Left ventricle myocardium inferior (tissue), 1 donor: ENCODE data around the gene PTPRN2. TPM values are rescaled to one million over a fixed set of nuclear protein-coding genes. Genes with fewer than 3 reads are reported as not detected.
A peak's percentile ranks its signal among the peaks of the same experiment; 100 is the strongest.

Experiments used
- DNase-seq: peaks from one replicate; pipeline ENCODE4 v3.0.0-alpha.2; 2020
- H3K27ac ChIP-seq: fragments of 200-600 bp; replicated peaks from 2 replicates; pipeline ENCODE4 v1.8.0; 2021
- H3K27me3 ChIP-seq: fragments of 200-600 bp; 2 replicates; pipeline ENCODE4 v1.8.0; 2021; ENCODE audit warnings: low read depth
- H3K36me3 ChIP-seq: fragments of 200-600 bp; 2 replicates; pipeline ENCODE4 v1.8.0; 2021
- H3K4me1 ChIP-seq: fragments of 200-600 bp; 2 replicates; pipeline ENCODE4 v1.8.0; 2021
- H3K4me3 ChIP-seq: fragments of 200-600 bp; 2 replicates; pipeline ENCODE4 v1.8.0; 2021; ENCODE audit warnings: mild to moderate bottlenecking, moderate library complexity
- H3K9me3 ChIP-seq: fragments of 200-600 bp; replicated peaks from 2 replicates; pipeline ENCODE4 v1.8.0; 2021
- CTCF ChIP-seq: fragments of 200-600 bp; IDR thresholded peaks from 2 replicates; pipeline ENCODE4 v1.8.0; 2021; ENCODE audit warnings: antibody characterized with exemption, mild to moderate bottlenecking, borderline replicate concordance
- intact Hi-C: fragments of 100-400 bp; cut with micrococcal nuclease; formaldehyde crosslinking; loops from one replicate; pipeline ENCODE4 v1.11.0; 2022
- total RNA-seq: library from RNA; stranded (reverse); fragmentation: NEBNext Ultra II Directional; extraction: Animal tissue kit (Norgen Biotek cat#: 25700); gene quantifications from one replicate; pipeline ENCODE4 v1.2.1, GENCODE V29; 2021
- donor health status: DM: no; HTN: yes; CAD: no; lungs with severe emphysema.

Gene PTPRN2
- total RNA-seq, 1 donor from 2014 or later: 1.3 TPM

- no peak overlapping the region for H3K4me3 ChIP-seq
- TF ChIP-seq CTCF: no peak
- no peaks in the 10 kb centered on the region for H3K9me3 ChIP-seq
- DNase-seq: no peak
- intact Hi-C loops: no loop called here
- H3K27ac ChIP-seq: no peak overlapping the region
- no peaks in the 10 kb centered on the region for H3K4me1 ChIP-seq
- H3K27me3 ChIP-seq: peaks cover 79% of the 10 kb centered on the region
- H3K36me3 ChIP-seq: no peaks in the 10 kb centered on the region
Measured at GRCh38 chr7:157739650-157740049, 848.0 kb downstream of the PTPRN2 start.

DNA sequence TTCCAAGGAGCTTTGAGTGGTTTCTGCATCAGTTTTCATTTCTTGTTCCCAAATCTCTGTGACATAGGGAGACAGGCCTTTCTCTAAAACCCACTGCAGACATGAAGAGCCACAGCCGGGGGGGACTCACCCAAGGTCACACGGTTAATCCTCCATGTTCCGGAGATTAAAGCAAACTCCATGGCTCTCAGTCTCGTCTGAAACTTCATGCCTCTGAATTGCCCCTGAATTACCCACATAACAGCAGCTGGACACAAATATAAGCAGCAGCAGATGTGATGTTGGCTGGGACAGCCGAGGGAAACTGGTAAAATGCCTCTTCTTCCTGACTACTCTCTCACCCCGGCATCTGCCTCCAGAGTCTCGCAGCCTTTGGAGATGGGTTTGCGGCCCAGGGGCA is 848.6 kb downstream of the PTPRN2 start:
- H3K36me3 ChIP-seq: no peaks in the 10 kb centered on the region
- TF ChIP-seq CTCF: no peak
- intact Hi-C loops: no loop called here
- H3K9me3 ChIP-seq: no peaks in the 10 kb centered on the region
- no peak overlapping the region for H3K27ac ChIP-seq
- DNase-seq: no peak
- peaks cover 85% of the 10 kb centered on the region for H3K27me3 ChIP-seq
- H3K4me1 ChIP-seq: no peaks in the 10 kb centered on the region
- H3K4me3 ChIP-seq: no peak overlapping the region

DNA sequence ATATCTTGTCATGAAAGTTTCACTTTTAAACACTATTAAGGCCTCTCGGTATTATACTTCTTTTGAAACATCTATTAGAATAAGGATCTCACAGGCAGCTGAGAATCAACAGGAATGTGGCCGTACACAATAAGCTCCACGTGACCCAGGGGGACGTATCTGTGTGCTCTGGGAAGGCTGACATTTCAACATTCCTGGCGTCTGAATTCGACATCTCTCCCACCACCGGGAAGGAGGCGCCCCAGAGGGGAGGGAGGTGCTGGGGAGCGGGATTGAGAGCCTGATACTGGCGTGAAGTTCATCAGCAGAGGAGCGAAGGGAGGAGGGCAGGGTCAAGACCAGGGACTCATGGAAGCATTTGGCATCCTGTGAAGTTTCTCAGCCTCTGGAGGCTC is 849.6 kb downstream of the PTPRN2 start:
- H3K9me3 ChIP-seq: no peaks in the 10 kb centered on the region
- DNase-seq: no peak
- no peaks in the 10 kb centered on the region for H3K36me3 ChIP-seq
- H3K27ac ChIP-seq: no peak overlapping the region
- no peak for TF ChIP-seq CTCF
- intact Hi-C loops: no loop called here
- H3K4me3 ChIP-seq: peak overlapping the region; percentile 33
- H3K27me3 ChIP-seq: peaks cover 82% of the 10 kb centered on the region
- H3K4me1 ChIP-seq: no peaks in the 10 kb centered on the region

DNA sequence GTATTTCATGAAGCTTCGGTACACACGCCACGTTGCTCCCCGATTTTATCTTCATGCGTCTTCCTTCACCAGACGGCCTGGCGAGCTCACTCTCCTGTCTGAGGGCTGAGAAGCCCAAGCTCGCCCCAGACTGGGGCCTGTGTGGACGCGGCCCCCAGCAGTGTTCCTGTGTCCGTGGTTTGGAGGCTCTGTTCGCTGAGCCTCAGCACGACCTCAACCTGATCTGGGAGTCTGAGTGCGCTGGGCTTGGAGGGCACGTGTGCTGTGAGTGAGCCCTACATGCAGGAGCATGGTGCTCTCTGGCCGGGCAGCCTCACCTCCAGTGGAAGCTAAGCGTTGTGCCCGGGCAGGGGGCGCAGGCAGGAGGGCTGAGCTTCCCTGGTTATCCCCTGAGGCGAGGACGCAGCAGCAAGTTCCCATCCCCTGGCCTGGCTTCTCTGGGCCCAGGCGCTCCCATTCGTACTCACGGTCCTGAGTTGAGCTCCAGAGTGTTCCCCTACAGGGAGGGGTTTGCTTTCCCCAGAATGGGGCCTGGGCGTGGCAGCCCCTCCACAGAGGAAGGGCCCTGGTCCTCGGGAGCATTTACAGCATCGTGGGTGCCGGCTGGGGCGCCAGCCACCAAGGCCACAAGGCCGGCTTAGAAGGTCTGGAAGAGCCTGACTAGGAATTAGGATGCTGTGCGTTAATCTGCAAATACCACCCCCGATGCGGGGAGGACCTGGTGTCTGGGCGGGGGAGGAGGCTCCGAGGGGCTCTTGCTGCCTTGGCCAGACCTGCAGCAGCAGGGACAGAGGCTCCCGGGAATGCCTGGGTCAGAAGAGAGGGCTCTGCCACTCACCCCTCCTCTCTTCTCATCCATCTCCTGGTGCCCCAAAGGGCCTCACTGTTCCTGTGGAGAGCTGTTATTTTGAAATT is 850.2 kb downstream of the PTPRN2 start:
- Histone ChIP-seq H3K27me3 (peaks cover 79% of the 10 kb centered on the region), H3K4me3 (peak overlapping the region; percentile 33), H3K4me1 (no peaks in the 10 kb centered on the region), H3K9me3 (no peaks in the 10 kb centered on the region), H3K36me3 (no peaks in the 10 kb centered on the region), H3K27ac (no peak overlapping the region)
- TF ChIP-seq CTCF: no peak
- intact Hi-C loops: no loop called here
- no peak for DNase-seq

DNA sequence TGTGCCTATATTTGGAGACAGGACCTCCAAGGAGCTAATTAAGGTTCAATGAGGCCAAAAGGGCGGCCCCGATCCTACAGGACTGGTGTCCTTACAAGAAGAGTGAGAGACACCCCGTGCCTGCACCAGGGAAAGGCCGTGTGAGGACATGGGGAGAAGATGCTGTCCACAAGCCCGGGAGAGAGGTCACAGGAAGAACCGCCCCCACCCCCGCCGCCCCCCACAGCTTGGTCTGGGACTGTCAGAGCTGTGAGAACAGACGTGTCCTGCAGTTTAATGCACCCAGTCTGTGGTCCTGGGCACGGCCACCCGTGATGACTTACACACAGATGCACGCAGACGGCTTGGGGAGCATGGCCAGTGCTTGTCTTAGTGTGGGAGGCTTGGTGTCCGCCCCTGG is 851.3 kb downstream of the PTPRN2 start:
- no peaks in the 10 kb centered on the region for H3K9me3 ChIP-seq
- peaks cover 73% of the 10 kb centered on the region for H3K27me3 ChIP-seq
- H3K4me3 ChIP-seq: no peak overlapping the region
- no peak for TF ChIP-seq CTCF
- H3K27ac ChIP-seq: no peak overlapping the region
- intact Hi-C loops: no loop called here
- no peaks in the 10 kb centered on the region for H3K36me3 ChIP-seq
- no peaks in the 10 kb centered on the region for H3K4me1 ChIP-seq
- no peak for DNase-seq
